Activated CD4-positive, alpha-beta T cell treated with anti-CD3 and anti-CD28 coated beads for 24 hours (primary cell): ENCODE data around the gene INSYN1.
"Not testable (repeated sequence)": the region's sequence is repeated elsewhere in the genome, so short reads cannot be mapped to it uniquely, and the experiment has no call there.

Experiments
- DNase-seq, 2 donors: peaks; one replicate each; pipeline ENCODE4 v3.0.0-alpha.2; 2020; ENCODE audit warnings: low read depth in 2 of 2

INSYN1 gene, protein sequence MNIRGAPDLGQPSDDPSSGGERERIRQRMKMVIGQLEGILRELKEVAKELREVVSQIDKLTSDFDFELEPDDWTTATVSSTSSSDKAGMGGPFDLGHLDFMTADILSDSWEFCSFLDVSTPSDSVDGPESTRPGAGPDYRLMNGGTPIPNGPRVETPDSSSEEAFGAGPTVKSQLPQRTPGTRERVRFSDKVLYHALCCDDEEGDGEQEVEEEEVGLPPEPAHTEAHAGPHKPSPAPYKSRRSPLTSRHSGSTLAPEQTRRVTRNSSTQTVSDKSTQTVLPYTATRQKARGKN

DNA sequence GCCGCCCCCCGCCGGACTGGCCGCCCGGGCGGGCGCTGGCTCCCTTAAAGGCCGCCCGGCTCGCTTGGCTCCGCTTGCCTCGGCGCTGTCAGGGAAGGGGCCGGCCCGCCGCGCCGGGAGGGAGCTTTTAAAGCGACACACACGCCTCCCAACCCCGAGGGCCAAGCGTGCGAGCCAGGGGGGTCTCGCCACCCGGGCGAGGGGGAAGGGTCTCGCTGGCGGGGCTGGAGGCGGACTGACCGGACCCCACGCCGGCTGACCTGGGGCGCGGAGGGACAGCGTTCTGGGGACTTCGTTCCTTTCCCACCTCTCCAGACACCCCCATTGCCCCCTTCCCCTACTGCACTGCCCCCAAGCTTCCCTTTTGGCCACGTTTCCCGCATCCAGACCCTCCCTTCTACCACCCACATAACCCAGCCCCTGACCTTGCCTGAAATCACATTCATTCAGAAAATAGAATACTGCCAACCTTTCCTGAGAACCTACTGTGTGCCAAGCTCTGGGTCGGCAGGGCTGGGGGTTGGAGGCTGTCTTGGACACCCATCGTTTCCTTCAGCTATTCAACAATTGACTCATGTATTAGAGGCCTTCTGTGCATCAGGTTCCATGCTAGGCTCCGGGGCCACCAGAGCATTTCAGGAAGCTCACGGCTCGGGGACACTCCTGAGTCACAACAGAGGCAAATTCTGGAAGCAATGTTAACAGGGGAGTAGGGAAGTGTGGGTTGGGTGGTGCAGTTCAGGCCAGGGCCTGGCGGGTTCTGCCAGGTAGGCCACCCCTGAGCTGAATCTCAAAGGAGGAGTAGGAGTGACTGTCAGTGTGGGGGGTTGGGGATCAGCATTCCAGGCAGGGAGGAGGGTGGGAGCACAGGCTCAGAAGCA is at the start of gene INSYN1:
INSYN1 (minus strand) TSS at position 102 of the 881 bp plus-strand sequence. CDS start 2,221 bp downstream, outside the sequence.
- DNase-seq = no peak

DNA sequence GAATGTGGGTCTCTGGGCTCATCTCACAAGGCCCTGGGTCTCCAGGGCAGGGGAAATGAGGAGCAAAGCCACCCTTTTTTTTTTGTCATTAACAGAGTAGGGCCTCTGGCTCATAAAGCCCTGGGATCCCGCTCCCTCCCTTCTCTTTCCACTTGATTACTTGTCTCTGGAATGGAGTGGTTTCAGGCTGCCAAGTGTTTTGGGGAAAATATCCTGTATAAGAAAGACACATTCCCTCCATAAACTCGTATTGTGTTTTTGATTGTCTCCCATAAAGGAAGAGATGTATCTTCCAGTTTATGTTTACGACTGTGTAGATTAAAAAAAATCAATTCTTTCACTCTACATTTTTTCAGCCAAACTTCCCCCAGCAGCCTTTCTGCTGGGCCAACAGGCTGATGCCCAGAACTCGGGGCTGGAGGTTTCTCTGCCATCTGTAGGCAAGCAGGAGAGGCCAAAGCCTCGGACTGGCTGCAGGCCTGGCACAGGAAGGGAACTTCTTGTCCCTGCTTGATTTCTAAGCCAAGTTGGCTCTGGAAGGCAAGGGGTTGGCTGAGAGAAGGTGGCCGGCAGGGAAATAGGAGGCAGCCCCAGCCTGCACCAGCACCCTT is 49.4 kb upstream of the INSYN1 start:
- DNase-seq = no peak

DNA sequence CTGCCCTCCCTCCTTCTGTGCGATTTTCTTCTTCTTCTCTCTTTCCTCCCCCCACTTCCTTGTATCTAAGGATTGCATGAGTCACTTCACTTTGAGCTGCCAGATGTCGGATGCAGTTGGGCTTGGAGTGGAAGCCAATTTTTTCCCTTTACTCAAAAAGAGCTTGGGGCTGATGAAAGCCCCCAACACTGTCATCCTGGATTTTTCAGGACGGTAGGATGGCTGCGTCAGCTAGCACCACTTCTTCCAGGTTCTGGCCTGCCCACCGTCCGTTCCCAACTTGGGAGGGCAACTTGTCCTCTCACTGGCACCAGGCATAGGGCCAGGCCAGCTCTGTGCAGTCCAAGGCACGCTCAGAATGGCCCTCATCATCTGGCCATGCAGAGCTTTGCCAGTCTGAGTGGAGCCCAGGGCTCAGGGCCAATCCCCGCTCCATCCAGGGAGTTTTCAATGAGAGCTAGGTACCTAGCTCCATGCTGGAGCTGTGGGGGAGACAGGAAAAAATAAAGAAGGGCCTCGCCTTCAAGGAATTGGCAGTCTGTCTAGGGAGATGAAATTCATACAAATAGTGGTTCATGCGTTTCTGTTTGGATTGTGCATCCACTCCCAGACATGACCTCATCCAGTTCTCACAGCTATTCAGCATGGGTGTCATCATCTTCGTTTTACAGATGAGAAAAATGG is 47.7 kb upstream of the INSYN1 start:
- DNase-seq = no peak

- DNase-seq = no peak
Observed at GRCh38 chr15:73799466-73799865, 46.3 kb upstream of the INSYN1 start.

DNA sequence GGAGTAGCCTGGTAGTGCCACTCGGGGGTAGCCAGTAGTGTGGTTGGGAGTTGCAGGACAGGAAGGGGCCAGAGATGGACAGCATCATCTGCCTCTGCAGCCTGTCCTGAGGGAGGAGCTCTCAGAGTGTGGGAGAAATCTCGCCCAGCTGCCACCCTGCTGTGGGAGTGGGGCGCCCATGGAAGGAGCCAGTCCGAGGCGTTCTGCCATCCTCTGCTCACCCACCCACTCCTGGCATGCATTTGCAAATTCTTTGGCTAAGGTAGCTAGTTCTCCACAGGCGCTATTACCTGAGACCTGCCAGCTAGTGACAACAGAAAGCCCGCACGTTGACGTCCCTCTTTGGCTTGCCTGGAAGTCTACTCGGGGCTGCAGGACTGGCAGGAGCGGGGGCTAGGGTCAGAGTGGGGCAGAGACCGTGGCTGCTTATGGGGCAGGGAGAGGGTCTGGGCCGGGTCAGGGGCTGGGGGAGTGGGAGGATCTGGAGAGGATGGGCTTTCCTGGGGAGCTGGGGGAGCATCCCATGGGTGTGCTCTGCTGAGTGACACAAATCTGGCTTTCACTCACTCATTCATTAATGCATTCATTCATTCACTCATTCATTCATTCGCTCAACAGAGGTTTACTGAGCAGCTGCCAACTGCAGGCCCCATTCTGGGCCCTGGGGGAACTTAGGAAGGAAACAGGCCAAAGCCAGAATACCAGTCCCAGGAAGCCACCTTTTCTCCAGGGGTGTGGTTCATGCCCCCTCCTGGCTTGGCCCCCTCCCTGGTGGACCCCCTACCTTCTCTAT is 44.4 kb upstream of the INSYN1 start:
- DNase-seq = no peak

DNA sequence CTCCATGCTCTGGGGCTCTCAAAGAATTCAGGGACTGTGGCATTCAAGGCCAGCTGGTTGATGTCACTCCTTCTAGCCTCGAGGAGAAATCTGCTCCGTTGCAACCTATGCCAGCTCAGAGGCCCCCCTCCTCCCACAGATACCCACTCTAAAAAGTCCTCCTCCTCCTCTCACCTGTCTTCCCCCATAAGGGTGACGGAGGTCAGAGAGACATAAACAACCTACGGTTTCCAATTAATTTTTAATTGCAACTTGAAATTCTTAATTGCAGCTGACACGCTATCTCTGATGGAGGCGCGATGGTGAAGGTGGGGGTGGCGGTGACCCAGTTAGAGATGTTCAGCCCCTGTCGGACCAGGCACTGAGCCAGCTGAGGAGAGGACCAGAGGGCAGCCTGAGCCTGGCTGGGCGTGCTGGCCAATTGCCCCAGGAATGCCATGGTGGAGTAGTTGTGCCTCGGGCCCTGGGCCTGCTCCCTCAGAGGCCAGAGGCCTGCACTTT is 43.2 kb upstream of the INSYN1 start:
- no peak for DNase-seq

- DNase-seq = no peak
Observed at GRCh38 chr15:73794443-73795133, 41.4 kb upstream of the INSYN1 start.

- DNase-seq = not testable (repeated sequence)
Observed at GRCh38 chr15:73792899-73793541, 39.9 kb upstream of the INSYN1 start.

GRCh38 chr15:73792415-73792814 is 39.3 kb upstream of the INSYN1 start:
- DNase-seq = no peak

DNA sequence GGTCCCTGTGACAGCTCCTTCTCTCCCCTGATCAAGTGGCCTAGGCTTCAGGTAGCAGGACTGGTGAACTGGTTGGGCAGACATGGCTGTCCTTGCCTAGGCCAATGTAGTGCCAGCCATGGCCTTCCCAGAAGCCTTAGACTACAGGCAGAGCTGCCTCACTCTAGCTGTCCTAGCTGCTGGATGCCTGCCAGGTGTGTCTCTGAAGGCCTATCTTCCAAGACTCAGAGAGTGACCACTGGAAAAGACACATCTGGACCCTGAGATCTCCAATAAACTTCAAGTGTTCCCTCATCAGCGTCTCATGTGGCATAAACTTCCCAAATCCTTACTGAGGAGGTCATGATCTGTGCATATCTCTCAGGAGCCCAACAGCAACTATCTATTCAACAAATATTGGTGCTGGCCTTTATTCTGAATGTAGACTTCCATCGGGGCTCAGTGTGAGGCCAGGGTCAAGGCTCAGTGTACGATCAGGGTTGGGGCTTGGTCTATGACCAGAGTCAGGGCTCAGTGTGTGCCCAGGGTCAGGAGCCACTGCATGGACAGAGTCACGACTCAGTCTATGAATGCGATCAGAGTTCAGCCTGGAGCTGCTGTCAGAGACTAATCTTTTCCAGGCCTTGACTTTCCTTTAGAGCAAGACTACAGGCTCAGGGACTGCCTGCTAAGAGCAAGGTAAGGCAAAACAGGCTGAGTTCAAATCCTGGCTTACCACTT is 36.5 kb upstream of the INSYN1 start:
- no peak for DNase-seq

DNA sequence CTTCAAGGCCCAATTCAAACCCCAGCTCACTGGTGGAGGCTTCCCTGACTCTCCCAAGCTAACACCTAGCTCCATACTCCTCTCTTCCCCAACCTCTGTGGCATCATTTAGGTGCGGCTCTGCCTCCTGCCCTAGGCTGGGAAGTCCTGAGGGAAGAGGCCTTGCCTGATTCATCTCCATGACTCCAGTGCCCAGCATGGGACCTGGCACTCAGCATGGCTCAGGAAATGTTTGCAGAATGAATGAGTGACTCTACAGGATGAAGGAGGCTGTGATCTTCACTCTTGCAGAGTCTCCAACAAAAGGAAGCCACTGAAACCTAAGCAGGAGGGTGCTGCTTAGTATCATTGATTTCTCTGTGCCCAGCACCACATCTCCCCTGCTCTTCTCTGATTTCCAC is 34.5 kb upstream of the INSYN1 start:
- no peak for DNase-seq

- no peak for DNase-seq
Observed at GRCh38 chr15:73786538-73786937, 33.4 kb upstream of the INSYN1 start.

DNA sequence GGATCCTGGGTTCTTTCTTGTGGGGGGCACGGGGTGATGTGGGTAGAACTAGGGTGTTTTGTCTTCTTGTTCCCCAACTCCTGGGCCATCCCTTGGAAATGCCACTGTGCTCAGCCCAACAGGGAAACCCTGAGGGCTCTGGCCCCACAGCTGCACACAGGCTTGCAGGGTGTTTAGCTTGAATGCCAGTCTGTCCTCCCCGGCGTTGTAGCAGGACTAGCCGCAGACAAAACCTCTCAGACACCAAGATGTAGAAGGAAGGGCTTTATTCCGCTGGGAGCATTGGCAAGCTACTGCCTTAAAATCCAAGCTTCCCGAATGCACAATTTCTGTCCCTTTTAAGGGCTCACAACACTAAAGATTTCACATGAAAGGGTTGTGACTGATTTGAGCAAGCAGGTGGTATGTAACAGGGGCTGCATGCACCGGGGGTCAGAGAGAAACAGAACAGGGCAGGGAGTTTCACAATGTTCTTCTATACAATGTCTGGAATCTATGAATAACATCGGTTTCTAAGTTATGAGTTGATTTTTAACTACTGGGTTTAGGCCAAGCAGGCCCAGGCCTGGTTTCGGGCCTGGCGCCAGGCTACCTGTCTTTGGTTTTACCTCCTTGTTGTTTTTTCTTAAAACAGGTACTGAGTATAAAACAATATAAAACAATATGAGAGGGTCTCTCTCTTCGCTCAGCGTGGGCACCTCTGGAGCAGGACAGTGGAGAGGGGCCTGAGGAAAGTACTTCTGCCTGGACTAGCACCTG is 32.3 kb upstream of the INSYN1 start:
- not testable (repeated sequence) for DNase-seq

DNA sequence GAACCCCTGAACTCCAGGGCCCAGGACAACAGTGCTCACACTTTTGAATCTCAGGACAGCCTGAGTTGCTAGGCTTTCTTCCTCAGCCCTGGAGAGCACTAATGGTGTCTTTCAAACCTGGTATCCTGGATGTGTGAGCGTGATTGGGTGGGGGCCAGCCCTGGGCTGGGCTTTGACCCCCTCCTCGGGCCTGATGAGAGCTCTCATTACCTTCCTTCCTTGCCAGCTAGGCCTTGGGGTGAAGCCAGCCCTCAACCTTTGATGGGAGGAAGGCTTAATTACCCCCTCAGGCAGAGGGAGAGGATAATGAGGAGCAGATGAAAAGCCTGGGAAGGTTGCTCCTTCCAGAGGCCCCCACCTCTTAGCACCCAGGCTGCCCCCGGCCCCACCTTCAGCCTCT is 31.1 kb upstream of the INSYN1 start:
- DNase-seq = no peak

- DNase-seq = no peak
Observed at GRCh38 chr15:73782344-73782959, 29.3 kb upstream of the INSYN1 start.

GRCh38 chr15:73781038-73781925 is 28.1 kb upstream of the INSYN1 start:
- no peak for DNase-seq

DNA sequence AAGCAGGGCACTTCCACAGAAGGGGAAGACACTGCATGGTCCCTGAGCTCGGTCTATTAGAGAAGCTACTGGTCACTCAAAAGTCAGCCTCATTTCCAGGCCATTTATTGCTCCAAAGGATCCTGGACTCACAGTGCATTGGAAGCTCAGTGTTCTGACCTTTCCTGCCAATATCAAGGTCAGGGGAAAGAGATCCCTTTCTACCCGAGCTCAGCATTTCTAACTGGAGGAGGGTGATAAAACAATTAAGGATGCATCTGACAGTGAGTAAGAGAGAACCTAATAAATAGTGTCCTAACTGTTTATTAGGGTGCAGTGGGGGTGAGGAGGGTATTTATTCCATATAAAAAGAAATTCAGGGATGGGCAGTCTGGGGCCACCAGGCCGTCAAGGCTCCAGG is 26.8 kb upstream of the INSYN1 start:
- no peak for DNase-seq
